HL-60 (cell line): ENCODE measurements around the gene ERCC1.

ENCODE experiments used
- DNase-seq, 2 experiments: peaks; one replicate each; pipeline ENCODE4 v3.0.0-alpha.2; 2010 to 2020; ENCODE audit warnings: low read depth in 1 of 2, low spot score in 1 of 2
- H3K27ac ChIP-seq: fragments of 250-450 bp; sonication (Bioruptor Pico); replicated peaks from 2 replicates; pipeline ENCODE4 v1.5.1; 2020; ENCODE audit warnings: mild to moderate bottlenecking, moderate library complexity
- H3K27me3 ChIP-seq: fragments of 250-450 bp; sonication (Bioruptor Pico); 2 replicates; pipeline ENCODE4 v1.5.1; 2021; ENCODE audit warnings: mild to moderate bottlenecking, moderate library complexity; ENCODE audit not compliant: insufficient read depth, poor library complexity, severe bottlenecking
- H3K4me3 ChIP-seq: replicated peaks from 2 replicates; pipeline ENCODE4 v1.5.1; 2011; ENCODE audit warnings: mild to moderate bottlenecking, control low read depth, low read length; ENCODE audit not compliant: insufficient read depth
- CTCF ChIP-seq: IDR thresholded peaks from one replicate; pipeline ENCODE4 v1.5.1; 2011; ENCODE audit warnings: low read length, control low read depth, inconsistent platforms; ENCODE audit not compliant: insufficient read depth
- GABPA ChIP-seq: IDR thresholded peaks from 2 replicates; pipeline ENCODE4 v1.6.1; 2012; ENCODE audit warnings: low read depth
- POLR2AphosphoS5 ChIP-seq: IDR thresholded peaks from 2 replicates; pipeline ENCODE4 v1.6.1; 2012; ENCODE audit warnings: low read depth
- REST ChIP-seq: IDR thresholded peaks from 2 replicates; pipeline ENCODE4 v1.6.1; 2012; ENCODE audit warnings: low read depth; ENCODE audit not compliant: insufficient replicate concordance
- SPI1 ChIP-seq: IDR thresholded peaks from 2 replicates; pipeline ENCODE4 v1.6.1; 2012; ENCODE audit warnings: low read depth, mild to moderate bottlenecking, borderline replicate concordance

The ERCC1 gene

GRCh38 chr19:45471931-45472562 is 48.3 kb upstream of the ERCC1 start:
- H3K27ac ChIP-seq = no peak overlapping the region
- H3K4me3 ChIP-seq = no peak overlapping the region
- no peaks in the 10 kb centered on the region for H3K27me3 ChIP-seq
- DNase-seq = no peak
- peak; percentile 33; the same call in 1 of the 2 replicates for TF ChIP-seq POLR2AphosphoS5
- no peak for TF ChIP-seq REST

GRCh38 chr19:45471111-45471930 is 47.6 kb upstream of the ERCC1 start:
- Histone ChIP-seq H3K4me3 (no peak overlapping the region), H3K27ac (no peak overlapping the region), H3K27me3 (no peaks in the 10 kb centered on the region)
- no peak for TF ChIP-seq REST
- DNase-seq = no peak

GRCh38 chr19:45470762-45471081 is 47.0 kb upstream of the ERCC1 start:
- H3K4me3 ChIP-seq = no peak overlapping the region
- no peak for DNase-seq
- TF ChIP-seq SPI1 = no peak
- TF ChIP-seq REST = no peak
- no peak for TF ChIP-seq POLR2AphosphoS5
- no peak for TF ChIP-seq GABPA
- TF ChIP-seq CTCF = no peak
- H3K27ac ChIP-seq = no peak overlapping the region
- no peaks in the 10 kb centered on the region for H3K27me3 ChIP-seq

GRCh38 chr19:45469945-45470761 is 46.4 kb upstream of the ERCC1 start:
- H3K27me3 ChIP-seq = no peaks in the 10 kb centered on the region
- no peak for DNase-seq
- peak overlapping the region; percentile 52 for H3K4me3 ChIP-seq
- TF ChIP-seq GABPA (no peak), SPI1 (no peak), CTCF (no peak), POLR2AphosphoS5 (peak; percentile 35; the same call in 1 of the 2 replicates), REST (no peak)
- H3K27ac ChIP-seq = peak overlapping the region; percentile 97
